A549 treated with Hydrocortisone at 1 μM for 4 hours (cell line): ENCODE results near the gene GPR153. TPM values are rescaled to one million over a fixed set of nuclear protein-coding genes. Genes with fewer than 3 reads are reported as not detected.

Source experiments
- total RNA-seq: library from RNA; stranded (reverse); fragments of 200-300 nt; extraction: Qiagen RNA extraction; gene quantifications from 5 replicates; pipeline ENCODE4 v1.2.3, GENCODE V29; 2022

Gene GPR153
- total RNA-seq, result 3.6 to 4.6 TPM (median 4.3 TPM) in 5 replicates

DNA sequence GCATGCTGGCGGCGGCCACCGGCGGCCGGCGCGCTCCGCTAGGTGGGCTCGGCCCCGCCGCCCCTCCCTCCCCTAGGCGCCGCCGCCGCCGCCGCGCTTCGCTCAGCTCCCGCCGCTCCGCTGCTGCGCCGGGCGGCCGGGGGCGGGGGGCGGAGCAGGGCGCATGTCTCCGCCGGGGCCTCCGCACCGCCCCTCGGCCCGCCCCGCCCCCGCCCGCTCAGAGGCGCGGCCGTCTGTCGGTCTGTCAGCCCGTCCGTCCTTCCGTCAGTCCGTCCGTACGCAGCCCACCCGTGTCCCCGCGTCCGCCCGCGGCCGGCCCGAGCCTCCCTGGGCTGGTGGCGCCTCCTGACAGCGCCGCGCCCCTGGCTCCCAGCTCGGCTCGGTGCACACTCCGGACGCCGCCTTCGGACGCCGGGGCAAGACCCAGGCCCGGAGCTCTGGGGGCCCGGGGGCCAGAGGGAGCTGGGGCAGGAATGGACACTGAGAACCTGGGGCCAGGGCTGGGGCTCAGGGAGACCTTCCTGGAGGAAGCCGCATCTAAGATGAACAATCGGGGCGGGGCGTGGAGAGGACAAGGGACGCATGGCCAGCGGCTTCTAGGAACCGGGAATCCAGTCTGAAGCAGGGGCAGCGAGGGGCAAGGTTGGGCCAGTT, at the start of gene GPR153:
Gene GPR153, minus strand, starts transcription at position 138 of the 654 bp plus-strand sequence. CDS start 6,193 bp downstream, outside the sequence.

DNA sequence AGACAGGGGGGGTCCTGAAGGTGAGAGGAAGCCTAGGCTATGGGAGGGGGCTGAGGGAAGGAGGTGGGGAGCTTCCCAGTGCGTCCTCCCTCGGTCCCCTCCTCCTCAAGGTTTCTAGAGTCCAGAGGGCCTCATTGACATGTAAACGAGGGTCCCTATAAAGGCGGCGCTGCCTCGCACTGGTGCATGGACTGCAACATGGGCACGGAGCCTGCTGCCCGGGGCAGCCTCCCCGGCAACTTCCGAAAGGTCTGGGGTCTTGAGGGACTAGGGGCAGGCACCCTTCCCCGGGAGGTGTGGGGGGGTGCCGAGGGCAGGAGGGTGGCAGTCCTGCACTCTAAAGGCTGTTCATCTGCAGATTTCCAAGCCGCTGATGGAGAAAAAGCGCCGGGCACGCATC, 16.9 kb downstream of the GPR153 start, which contains the start of gene HES3:
Gene HES3, plus strand, starts transcription at position 187 of the 400 bp plus-strand sequence. Its CDS starts 187 bp downstream, at position 374.

DNA sequence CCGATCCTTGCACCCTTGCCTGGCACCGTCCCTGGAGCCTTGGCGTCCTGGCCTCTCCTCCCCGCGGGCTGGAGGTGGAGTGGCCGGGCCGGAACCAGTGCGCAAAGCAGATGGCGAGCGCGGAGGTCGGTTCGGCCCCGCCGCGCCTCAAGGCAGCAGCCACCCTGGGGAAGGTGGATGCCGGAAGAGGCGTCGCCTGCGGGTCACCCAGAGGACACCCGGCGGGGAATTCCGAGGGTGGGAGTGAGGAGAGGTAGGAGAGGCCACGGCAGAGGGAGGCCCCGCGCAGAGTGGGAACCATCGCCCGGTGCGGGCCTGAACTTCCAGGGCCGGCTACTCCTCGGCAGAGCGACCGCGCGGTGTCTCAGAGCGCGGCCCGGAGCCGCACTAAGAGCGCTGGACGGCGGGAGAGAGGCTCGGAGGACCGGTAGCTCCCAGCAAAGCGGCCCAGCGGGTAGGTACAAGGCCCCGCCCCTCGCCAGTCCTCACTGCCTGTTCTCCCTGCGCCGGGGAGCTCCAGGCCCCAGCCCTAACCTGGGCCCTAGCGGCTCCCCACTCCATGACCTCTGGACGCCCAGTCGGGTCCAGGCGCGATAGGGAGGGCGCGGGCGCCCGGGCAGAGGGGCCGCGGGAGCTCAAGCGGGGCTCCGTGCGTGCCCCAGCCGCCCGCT, 54.9 kb downstream of the GPR153 start, which contains the start of gene RNF207:
Gene RNF207, plus strand, starts transcription at position 271 of the 671 bp plus-strand sequence. CDS start 417 bp downstream, outside the sequence.

DNA sequence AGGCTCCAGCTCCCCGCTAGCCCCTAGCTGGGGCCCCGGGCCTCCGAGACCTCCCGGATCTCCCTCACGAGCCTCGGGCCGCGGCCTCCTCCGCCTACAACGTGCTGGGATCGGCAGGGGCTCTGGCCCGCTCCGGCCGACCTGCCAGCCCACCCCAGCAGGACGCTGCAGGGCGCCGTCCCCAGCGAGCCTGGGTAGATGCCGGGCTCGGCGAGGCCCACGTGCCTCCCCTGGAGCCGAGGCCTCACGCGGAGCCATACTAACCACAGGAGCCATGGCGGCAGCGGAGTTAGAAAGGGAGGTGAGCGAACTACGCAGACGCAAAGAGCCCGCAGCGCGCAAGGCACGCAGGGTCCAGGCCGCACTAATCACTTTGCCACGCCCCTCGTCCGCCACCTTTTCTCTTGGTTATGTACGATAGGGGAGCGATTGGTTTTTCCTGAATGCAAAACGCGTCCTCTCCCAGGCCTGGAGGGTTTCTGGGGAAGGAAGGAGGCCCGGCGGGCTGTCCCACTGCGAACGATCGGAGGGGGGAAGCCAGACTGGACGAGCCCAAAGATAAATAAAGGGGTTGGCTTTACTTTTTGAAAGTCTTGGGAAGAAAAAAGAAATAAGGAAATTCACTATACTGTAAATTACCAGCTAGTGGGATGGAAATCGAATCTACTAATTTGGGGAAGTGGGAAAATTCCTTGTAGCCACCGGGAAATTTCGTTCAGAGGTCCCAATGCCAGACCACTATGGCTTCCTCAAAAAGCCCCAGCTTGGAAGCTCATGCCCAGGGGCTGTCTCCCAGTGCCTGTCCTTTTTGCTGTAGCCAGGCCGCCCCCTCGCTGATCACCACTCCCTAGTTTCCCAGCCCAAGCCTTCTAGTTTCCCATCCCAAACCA, 61.4 kb downstream of the GPR153 start, which contains the start of gene RPL22:
Gene RPL22, minus strand, starts transcription at position 298 of the 890 bp plus-strand sequence. Its CDS starts 22 bp downstream, at position 276.

Other genes starting within 250 kb of the GPR153 start
- 6.6 to 9.1 TPM (median 7.2 TPM) in 5 replicates for gene KCNAB2, start 215.2 kb downstream of the GPR153 start, total RNA-seq
- 1.5 to 2.2 TPM (median 1.9 TPM) in 5 replicates for gene CHD5, start 80.8 kb downstream of the GPR153 start, total RNA-seq
- gene RPL22, start 61.5 kb downstream of the GPR153 start, total RNA-seq, result 263 to 490 TPM (median 455 TPM) in 5 replicates
- gene RNF207, start 55.0 kb downstream of the GPR153 start, total RNA-seq, result 8.9 to 13.2 TPM (median 11.1 TPM) in 5 replicates
- 51.7 to 59.9 TPM (median 56.4 TPM) in 5 replicates for gene ICMT, start 25.1 kb downstream of the GPR153 start, total RNA-seq
- gene HES3, start 16.9 kb downstream of the GPR153 start, total RNA-seq, result not detected in 5 replicates
- gene ACOT7, start 132.7 kb upstream of the GPR153 start, total RNA-seq, result 80.4 to 101 TPM (median 100 TPM) in 5 replicates
- 3.8 to 5.5 TPM (median 4.9 TPM) in 5 replicates for gene HES2, start 158.8 kb upstream of the GPR153 start, total RNA-seq
- 0.22 to 1.2 TPM (median 0.51 TPM) in 5 replicates for gene ESPN, start 163.7 kb upstream of the GPR153 start, total RNA-seq
- 2.5 to 4.0 TPM (median 2.8 TPM) in 5 replicates for gene TNFRSF25, start 205.1 kb upstream of the GPR153 start, total RNA-seq
- gene PLEKHG5, start 230.6 kb upstream of the GPR153 start, total RNA-seq, result 2.5 to 4.3 TPM (median 3.5 TPM) in 5 replicates